BLaER1 (cell line): ENCODE measurements around the gene GRIN3B.

Source experiments
- H3K27ac ChIP-seq: shearing (Covaris generic); formaldehyde crosslinking; 2 replicates; pipeline ENCODE4 v1.8.1; 2022
- H3K27me3 ChIP-seq: shearing (Covaris generic); formaldehyde crosslinking; 2 replicates; pipeline ENCODE4 v1.8.1; 2022
- H3K36me3 ChIP-seq: shearing (Covaris generic); formaldehyde crosslinking; 2 replicates; pipeline ENCODE4 v1.8.1; 2022
- H3K4me1 ChIP-seq: shearing (Covaris generic); formaldehyde crosslinking; 2 replicates; pipeline ENCODE4 v1.8.1; 2022
- H3K4me2 ChIP-seq: shearing (Covaris generic); formaldehyde crosslinking; 2 replicates; pipeline ENCODE4 v1.8.1; 2022
- H3K4me3 ChIP-seq: shearing (Covaris generic); formaldehyde crosslinking; 2 replicates; pipeline ENCODE4 v1.8.1; 2022
- H3K9ac ChIP-seq: shearing (Covaris generic); formaldehyde crosslinking; 2 replicates; pipeline ENCODE4 v1.8.1; 2022
- H3K9me3 ChIP-seq: shearing (Covaris generic); formaldehyde crosslinking; 2 replicates; pipeline ENCODE4 v1.8.1; 2022
- H4K20me1 ChIP-seq: shearing (Covaris generic); formaldehyde crosslinking; 2 replicates; pipeline ENCODE4 v1.8.1; 2022
- Cebpa-rat ChIP-seq: shearing (Covaris generic); IDR thresholded peaks from 2 replicates; pipeline ENCODE4 v1.8.1; 2022

Gene GRIN3B

DNA sequence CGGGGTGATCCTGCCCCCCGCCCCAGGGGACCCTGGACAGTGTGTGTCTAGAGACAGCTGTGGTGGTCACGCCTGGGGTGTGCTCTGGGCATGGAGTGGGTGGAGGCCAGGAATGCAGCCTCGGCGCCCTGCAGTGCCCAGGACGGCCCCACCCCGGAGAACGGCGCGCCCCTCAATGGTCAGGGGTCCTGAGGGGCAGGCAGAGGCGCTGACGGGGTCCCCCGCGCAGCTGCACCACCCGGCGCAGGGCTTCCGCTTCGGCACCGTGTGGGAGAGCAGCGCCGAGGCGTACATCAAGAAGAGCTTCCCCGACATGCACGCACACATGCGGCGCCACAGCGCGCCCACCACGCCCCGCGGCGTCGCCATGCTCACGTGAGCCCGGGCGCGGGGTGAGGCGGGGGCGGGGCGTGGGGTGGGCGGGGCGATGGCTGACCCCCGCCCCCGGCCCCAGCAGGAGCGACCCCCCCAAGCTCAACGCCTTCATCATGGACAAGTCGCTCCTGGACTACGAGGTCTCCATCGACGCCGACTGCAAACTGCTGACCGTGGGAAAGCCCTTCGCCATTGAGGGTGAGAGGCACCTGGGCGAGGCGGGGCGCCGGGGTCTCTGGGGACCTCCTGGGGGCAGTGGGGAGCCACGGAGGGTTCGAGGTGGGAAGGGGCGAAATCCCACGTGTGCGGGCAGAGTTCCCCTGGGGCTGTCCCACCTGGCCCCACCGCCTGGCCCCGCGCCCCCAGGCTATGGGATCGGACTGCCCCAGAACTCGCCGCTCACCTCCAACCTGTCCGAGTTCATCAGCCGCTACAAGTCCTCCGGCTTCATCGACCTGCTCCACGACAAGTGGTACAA, 7.4 kb downstream of the GRIN3B start:
- Histone ChIP-seq H3K9me3 (no peaks in the 10 kb centered on the region), H3K4me3 (no peak overlapping the region), H3K27ac (no peak overlapping the region), H3K9ac (no peak overlapping the region), H3K27me3 (peaks cover 10% of the 10 kb centered on the region), H3K4me1 (no peaks in the 10 kb centered on the region), H3K36me3 (peaks cover 51% of the 10 kb centered on the region), H4K20me1 (peaks cover 50% of the 10 kb centered on the region), H3K4me2 (no peak overlapping the region)
- TF ChIP-seq Cebpa-rat = no peak

GRCh38 chr19:1008268-1009040, 8.2 kb downstream of the GRIN3B start:
- peaks cover 3% of the 10 kb centered on the region for H3K27me3 ChIP-seq
- no peak overlapping the region for H3K27ac ChIP-seq
- H3K9me3 ChIP-seq = no peaks in the 10 kb centered on the region
- TF ChIP-seq Cebpa-rat = no peak
- no peaks in the 10 kb centered on the region for H3K4me1 ChIP-seq
- no peak overlapping the region for H3K4me2 ChIP-seq
- no peak overlapping the region for H3K9ac ChIP-seq
- H4K20me1 ChIP-seq = peaks cover 54% of the 10 kb centered on the region
- peaks cover 60% of the 10 kb centered on the region for H3K36me3 ChIP-seq
- no peak overlapping the region for H3K4me3 ChIP-seq

- H3K27me3 ChIP-seq = no peaks in the 10 kb centered on the region
- H3K4me3 ChIP-seq = no peak overlapping the region
- no peak overlapping the region for H3K4me2 ChIP-seq
- H3K36me3 ChIP-seq = peaks cover 68% of the 10 kb centered on the region
- peaks cover 61% of the 10 kb centered on the region for H4K20me1 ChIP-seq
- no peaks in the 10 kb centered on the region for H3K9me3 ChIP-seq
- H3K4me1 ChIP-seq = no peaks in the 10 kb centered on the region
- no peak overlapping the region for H3K9ac ChIP-seq
- no peak overlapping the region for H3K27ac ChIP-seq
- no peak for TF ChIP-seq Cebpa-rat
These were observed 9.1 kb downstream of the GRIN3B start for GRCh38 chr19:1009041-1009980.

DNA sequence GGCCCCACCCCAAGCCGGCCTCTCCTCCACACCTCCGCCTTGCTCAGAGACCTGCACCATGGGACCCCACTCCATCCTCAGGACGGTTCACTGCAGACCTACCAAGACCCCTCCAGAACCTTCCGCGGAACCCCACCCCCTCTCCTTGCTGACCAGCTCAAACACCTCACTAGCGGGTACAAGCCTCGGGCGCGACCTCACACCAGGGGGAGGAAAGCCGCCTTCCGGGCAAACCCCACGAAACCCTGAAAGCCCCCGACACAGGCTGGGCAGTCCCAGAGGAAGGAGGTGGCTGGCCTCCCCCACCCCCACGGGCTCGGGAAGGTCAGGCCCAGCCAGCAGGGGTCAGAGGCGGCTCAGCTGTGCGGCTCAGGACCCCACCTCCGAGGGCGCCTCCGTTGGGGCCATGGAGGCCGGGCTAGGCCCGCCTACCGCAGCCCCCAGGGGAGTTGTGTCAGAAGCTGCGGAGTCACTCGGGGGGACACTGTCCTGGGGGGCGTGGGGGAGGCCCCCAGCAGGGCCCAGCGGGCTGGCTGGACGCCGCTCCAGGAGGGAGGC, 9.8 kb downstream of the GRIN3B start:
- Histone ChIP-seq H3K9ac (no peak overlapping the region), H3K4me2 (no peak overlapping the region), H3K36me3 (peaks cover 76% of the 10 kb centered on the region), H3K4me1 (no peaks in the 10 kb centered on the region), H3K27me3 (no peaks in the 10 kb centered on the region), H3K27ac (no peak overlapping the region), H3K4me3 (no peak overlapping the region), H4K20me1 (peaks cover 69% of the 10 kb centered on the region), H3K9me3 (no peaks in the 10 kb centered on the region)
- TF ChIP-seq Cebpa-rat = no peak

DNA sequence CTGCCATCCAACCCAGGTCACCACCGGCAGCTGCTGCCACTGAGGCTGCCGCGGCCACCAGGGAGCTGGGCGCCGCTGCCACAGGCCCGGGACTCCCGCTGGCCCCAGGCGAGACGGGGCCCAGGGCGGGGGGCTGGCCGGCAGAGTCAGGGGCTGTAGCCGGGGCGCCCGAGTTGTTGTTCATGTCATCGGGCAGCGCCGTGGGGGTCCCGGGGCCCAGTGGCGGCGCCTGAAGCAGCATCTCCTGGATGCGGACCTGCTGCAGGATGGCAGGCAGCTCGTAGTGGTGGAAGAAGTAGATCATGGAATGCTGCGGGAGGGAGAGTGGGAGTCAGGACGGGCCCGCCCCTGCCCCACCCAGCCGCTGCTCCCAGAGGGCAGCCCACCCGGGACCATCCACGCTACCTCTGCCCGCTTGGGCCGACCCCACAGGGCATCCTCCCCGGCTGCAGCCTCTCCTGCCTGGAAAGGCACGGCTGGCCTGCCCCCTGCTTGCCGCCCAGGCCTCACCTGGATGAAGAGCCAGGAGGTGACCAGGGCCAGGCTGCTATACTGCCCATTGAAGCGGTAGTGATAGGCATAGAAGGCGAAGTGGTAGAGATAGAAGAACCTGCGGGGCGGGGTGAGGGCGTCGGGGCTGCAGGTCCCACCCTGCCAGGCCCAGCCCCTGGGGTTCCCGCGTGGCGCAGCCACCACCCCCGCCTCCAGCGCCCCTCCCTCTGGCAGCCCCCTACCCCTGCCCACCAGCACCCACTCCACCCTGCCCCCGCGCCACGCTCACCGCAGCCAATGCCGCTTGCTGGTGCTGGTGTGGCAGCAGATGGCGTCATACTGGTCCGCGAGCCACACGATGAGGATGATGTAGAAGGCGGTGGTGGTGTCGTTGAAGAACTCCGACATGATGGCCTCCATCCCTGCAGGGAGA, 10.6 kb downstream of the GRIN3B start:
- H3K27ac ChIP-seq = no peak overlapping the region
- H3K4me1 ChIP-seq = no peaks in the 10 kb centered on the region
- no peak for TF ChIP-seq Cebpa-rat
- H3K36me3 ChIP-seq = peaks cover 84% of the 10 kb centered on the region
- no peaks in the 10 kb centered on the region for H3K9me3 ChIP-seq
- no peaks in the 10 kb centered on the region for H3K27me3 ChIP-seq
- H4K20me1 ChIP-seq = peaks cover 77% of the 10 kb centered on the region
- no peak overlapping the region for H3K4me2 ChIP-seq
- H3K9ac ChIP-seq = no peak overlapping the region
- no peak overlapping the region for H3K4me3 ChIP-seq

DNA sequence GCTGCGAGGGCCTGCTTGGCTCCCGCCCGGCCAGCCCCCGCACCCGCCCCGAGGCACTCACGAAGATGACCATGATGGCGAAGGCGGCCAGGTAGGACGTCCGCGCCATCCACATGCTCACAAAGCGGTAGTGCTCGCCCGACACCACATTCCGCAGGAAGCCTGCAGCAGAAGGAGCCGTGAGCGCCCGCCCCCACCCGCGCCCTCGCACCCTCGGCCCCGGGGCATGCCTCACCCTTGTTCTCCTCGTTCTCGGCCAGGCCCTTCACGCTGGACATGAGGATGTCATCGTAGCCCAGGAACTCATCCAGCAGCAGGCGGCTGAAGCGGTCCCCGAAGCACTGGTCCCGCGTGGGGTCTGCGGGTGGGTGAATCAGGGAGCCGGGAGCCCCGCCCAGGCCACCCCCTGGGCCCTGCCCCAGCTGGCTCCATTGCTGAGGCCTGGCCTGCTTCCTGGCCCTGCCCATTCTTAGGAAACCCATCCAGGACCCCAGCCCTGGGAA, 11.7 kb downstream of the GRIN3B start:
- H3K4me2 ChIP-seq = no peak overlapping the region
- no peak overlapping the region for H3K4me3 ChIP-seq
- peaks cover 81% of the 10 kb centered on the region for H4K20me1 ChIP-seq
- no peaks in the 10 kb centered on the region for H3K9me3 ChIP-seq
- TF ChIP-seq Cebpa-rat = no peak
- H3K27ac ChIP-seq = no peak overlapping the region
- peaks cover 7% of the 10 kb centered on the region for H3K4me1 ChIP-seq
- peaks cover 87% of the 10 kb centered on the region for H3K36me3 ChIP-seq
- H3K27me3 ChIP-seq = no peaks in the 10 kb centered on the region
- no peak overlapping the region for H3K9ac ChIP-seq

DNA sequence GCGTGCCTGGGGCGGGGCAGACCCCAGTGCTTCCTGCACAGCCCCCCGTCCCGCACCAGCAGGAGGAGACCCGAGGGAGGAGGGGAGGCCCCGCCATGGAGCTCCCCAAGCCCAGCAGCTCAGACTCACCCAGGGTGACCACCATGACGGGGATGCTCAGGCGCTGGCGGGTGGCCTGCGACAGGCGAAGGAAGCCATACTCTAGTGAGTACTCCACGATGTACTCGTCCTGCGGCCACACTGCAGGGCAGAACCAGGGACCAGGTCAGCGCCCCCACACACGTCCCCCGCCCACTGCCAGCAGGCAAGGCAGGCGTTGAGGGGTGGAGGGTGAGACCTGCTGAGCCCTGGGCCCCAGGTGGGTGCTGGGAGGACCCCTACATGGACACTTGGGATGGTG, 12.1 kb downstream of the GRIN3B start:
- TF ChIP-seq Cebpa-rat = no peak
- Histone ChIP-seq H3K4me1 (peaks cover 12% of the 10 kb centered on the region), H3K9ac (no peak overlapping the region), H3K36me3 (peaks cover 86% of the 10 kb centered on the region), H3K27ac (no peak overlapping the region), H3K4me3 (no peak overlapping the region), H4K20me1 (peaks cover 81% of the 10 kb centered on the region), H3K9me3 (no peaks in the 10 kb centered on the region), H3K27me3 (no peaks in the 10 kb centered on the region), H3K4me2 (no peak overlapping the region)

- no peak overlapping the region for H3K4me2 ChIP-seq
- H3K36me3 ChIP-seq = peaks cover 92% of the 10 kb centered on the region
- H3K9ac ChIP-seq = no peak overlapping the region
- H3K27ac ChIP-seq = no peak overlapping the region
- no peaks in the 10 kb centered on the region for H3K9me3 ChIP-seq
- H4K20me1 ChIP-seq = peaks cover 89% of the 10 kb centered on the region
- H3K4me1 ChIP-seq = peaks cover 21% of the 10 kb centered on the region
- no peak overlapping the region for H3K4me3 ChIP-seq
- no peaks in the 10 kb centered on the region for H3K27me3 ChIP-seq
- TF ChIP-seq Cebpa-rat = no peak
These were observed 13.0 kb downstream of the GRIN3B start for GRCh38 chr19:1013218-1013617.
